CD4-positive, alpha-beta T cell treated with Interleukin-10 for 1 hour (primary cell): ENCODE data around the gene SYDE2.
A peak's percentile ranks its signal among the peaks of the same experiment; 100 is the strongest.

Experiments used
- DNase-seq: peaks from one replicate; pipeline ENCODE4 v3.0.0-alpha.2; 2020

SYDE2 gene

DNA sequence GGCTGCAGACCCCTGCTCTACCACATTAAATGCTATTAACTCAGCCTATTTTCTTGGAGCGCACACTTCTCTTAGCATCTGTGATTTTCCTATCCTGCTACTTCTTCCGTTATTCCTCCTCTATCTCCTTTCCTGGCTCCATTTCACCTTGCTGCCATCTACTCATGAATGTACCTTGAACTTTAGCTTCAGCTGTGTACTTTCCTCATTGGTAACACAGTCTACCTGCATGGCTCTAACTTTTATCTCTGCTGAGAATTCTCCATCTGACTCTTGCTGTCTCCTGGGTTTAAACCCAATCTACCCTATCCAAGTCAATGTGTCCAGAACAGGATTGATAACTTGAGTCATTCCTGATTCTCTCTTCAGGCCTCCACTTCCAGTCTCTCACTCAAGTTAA is 84.9 kb downstream of the SYDE2 start:
- DNase-seq: no peak

DNA sequence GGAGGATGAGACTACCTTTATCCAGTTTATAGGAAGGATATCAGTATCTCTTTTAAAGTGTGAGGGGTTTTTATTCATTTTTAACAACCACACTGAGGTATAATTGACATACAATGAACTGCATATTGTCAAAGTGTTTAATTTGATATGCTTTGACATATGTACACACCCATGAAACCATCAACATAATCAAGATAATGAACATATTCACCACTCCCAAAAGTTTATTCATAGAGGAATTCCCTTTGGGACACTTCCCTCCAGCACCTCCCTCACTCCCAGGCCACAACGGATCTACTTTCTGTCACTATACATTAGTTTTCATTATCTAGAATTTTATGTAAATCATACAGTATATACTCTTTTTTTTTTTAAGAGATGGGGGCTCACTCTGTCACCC is 89.1 kb downstream of the SYDE2 start:
- DNase-seq: no peak

DNA sequence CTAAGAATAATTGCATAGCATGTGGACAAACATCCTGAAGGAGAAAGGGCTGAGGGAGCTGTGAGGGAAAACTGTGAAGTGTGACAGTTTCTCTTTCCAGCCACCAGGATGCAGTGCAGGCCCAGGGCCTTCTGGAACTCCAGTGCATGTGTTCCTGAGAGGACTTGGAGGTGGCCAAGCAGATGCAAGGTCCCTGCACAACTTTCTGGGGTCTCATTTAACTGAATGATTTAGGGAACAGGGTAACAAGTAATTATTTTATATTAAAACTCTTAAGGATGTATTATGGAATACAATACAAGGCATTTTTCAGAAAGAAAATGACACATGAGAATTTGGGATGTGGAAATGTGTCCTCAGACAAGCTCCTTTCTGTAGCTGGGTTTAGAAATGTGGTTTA is 91.3 kb downstream of the SYDE2 start:
- peak; percentile 52 for DNase-seq
